Endothelial cell of umbilical vein (primary cell): ENCODE data around the gene TMEM30B. TPM values are rescaled to one million over a fixed set of nuclear protein-coding genes. Genes with fewer than 3 reads are reported as not detected.

ENCODE experiments used
- BruUV-seq: library from RNA; stranded (reverse); fragments of 400-500 nt; replicated peaks from 2 replicates; lab custom pipeline; 2021; lab: Mats Ljungman, UMichigan
- CTCF ChIA-PET: fragments of 300-600, 350-600 bp; sonication (Branson Sonifier 250); formaldehyde crosslinking; loops from one replicate; lab custom pipeline; 2021; ENCODE audit warnings: antibody characterized with exemption, inconsistent platforms; lab: Charles Lee
- POLR2A ChIA-PET: fragments of 300-600, 350-600 bp; sonication (Branson Sonifier 250); formaldehyde crosslinking; loops from one replicate; lab custom pipeline; 2021; ENCODE audit warnings: antibody characterized with exemption, inconsistent platforms; lab: Charles Lee
- DNase-seq: peaks from one replicate; pipeline ENCODE4 v3.0.0-alpha.2; 2011; ENCODE audit warnings: low read depth, low spot score
- FAIRE-seq: peaks from 2 replicates; lab custom pipeline; 2011; peaks lifted over from hg19 to GRCh38; lab: Jason Lieb, UNC
- H2AFZ ChIP-seq: 2 replicates; pipeline ENCODE4 v1.6.0; 2012; ENCODE audit warnings: low read depth, low read length, control low read depth, inconsistent platforms
- H3K27ac ChIP-seq: 2 replicates; pipeline ENCODE4 v1.5.1; 2011; ENCODE audit warnings: low read depth, mild to moderate bottlenecking, control low read depth, low read length, moderate library complexity; ENCODE audit not compliant: insufficient read depth
- H3K27me3 ChIP-seq, 2 experiments: 2 replicates each; pipeline versions ENCODE4 v1.6.0 to v1.6.1; 2011; ENCODE audit warnings: low read length in 2 of 2, mixed read lengths in 1 of 2; ENCODE audit not compliant: control insufficient read depth in 2 of 2, insufficient read depth in 2 of 2
- H3K36me3 ChIP-seq, 2 experiments: 2 replicates in 1 of 2; 3 replicates in 1 of 2; pipeline ENCODE4 v1.5.1; 2011; ENCODE audit warnings: low read length in 2 of 2, mild to moderate bottlenecking in 1 of 2, moderate library complexity in 1 of 2; ENCODE audit not compliant: control insufficient read depth in 2 of 2, insufficient read depth in 2 of 2; ENCODE audit errors: extremely low read depth in 1 of 2
- H3K4me1 ChIP-seq: 3 replicates; pipeline ENCODE4 v1.5.1; 2011; ENCODE audit warnings: mild to moderate bottlenecking, low read length; ENCODE audit not compliant: control insufficient read depth, insufficient read depth; ENCODE audit errors: extremely low read depth
- H3K4me2 ChIP-seq: 2 replicates; pipeline ENCODE4 v1.6.1; 2011; ENCODE audit warnings: low read length, control low read depth, mixed read lengths; ENCODE audit not compliant: insufficient read depth
- H3K4me3 ChIP-seq, 3 experiments: fragments of 200-600 bp in 1 of 3; sonication (generic), shearing (Covaris generic) in 1 of 3; replicated peaks in 1 of 3; 2 replicates each; pipeline ENCODE4 v1.5.1; 2011 to 2016; ENCODE audit warnings: control low read depth in 3 of 3, low read length in 3 of 3, mild to moderate bottlenecking in 2 of 3, inconsistent platforms in 1 of 3, low read depth in 1 of 3, moderate library complexity in 1 of 3; ENCODE audit not compliant: insufficient read depth in 1 of 3
- H3K79me2 ChIP-seq: 2 replicates; pipeline ENCODE4 v1.6.0; 2012; ENCODE audit warnings: low read length, inconsistent platforms; ENCODE audit not compliant: control insufficient read depth, insufficient read depth
- H3K9ac ChIP-seq: replicated peaks from 2 replicates; pipeline ENCODE3; 2011; ENCODE audit warnings: low read length, control low read depth; ENCODE audit not compliant: insufficient read depth; ENCODE audit errors: extremely low read depth
- H3K9me1 ChIP-seq: replicated peaks from 3 replicates; pipeline ENCODE4 v1.6.0; 2011; ENCODE audit warnings: mild to moderate bottlenecking, low read length; ENCODE audit not compliant: control insufficient read depth, insufficient read depth; ENCODE audit errors: extremely low read depth
- H3K9me3 ChIP-seq: replicated peaks from 2 replicates; pipeline ENCODE4 v1.5.1; 2012; ENCODE audit warnings: low read length, inconsistent platforms; ENCODE audit not compliant: control insufficient read depth, insufficient read depth
- H4K20me1 ChIP-seq: replicated peaks from 2 replicates; pipeline ENCODE3; 2011; ENCODE audit warnings: mild to moderate bottlenecking, low read length; ENCODE audit not compliant: control insufficient read depth, insufficient read depth; ENCODE audit errors: extremely low read depth
- EZH2 ChIP-seq: IDR thresholded peaks from 2 replicates; pipeline ENCODE4 v1.6.1; 2012; ENCODE audit warnings: borderline replicate concordance, low read depth, mild to moderate bottlenecking, moderate library complexity, low read length, inconsistent platforms; ENCODE audit not compliant: severe bottlenecking
- FOS ChIP-seq: IDR thresholded peaks from 2 replicates; pipeline ENCODE4 v1.6.1; 2011; ENCODE audit warnings: mild to moderate bottlenecking, low read length, moderate library complexity, borderline replicate concordance; ENCODE audit not compliant: insufficient read depth
- GATA2 ChIP-seq: IDR thresholded peaks from 2 replicates; pipeline ENCODE4 v1.7.0; 2011; ENCODE audit warnings: low read depth, mild to moderate bottlenecking, moderate library complexity, mixed read lengths, low read length; ENCODE audit not compliant: insufficient read length, insufficient read depth
- JUN ChIP-seq: IDR thresholded peaks from 2 replicates; pipeline ENCODE4 v1.6.1; 2011; ENCODE audit warnings: borderline replicate concordance, low read depth; ENCODE audit not compliant: insufficient read length, insufficient read depth
- MYC ChIP-seq: IDR thresholded peaks from one replicate; pipeline ENCODE4 v1.6.1; 2011; ENCODE audit warnings: mild to moderate bottlenecking, low read depth, low read length
- POLR2A ChIP-seq: IDR thresholded peaks from 2 replicates; pipeline ENCODE4 v1.6.1; 2012; ENCODE audit warnings: low read depth, mild to moderate bottlenecking, control low read depth, low read length
- POLR2AphosphoS5 ChIP-seq: IDR thresholded peaks from 2 replicates; pipeline ENCODE4 v1.6.1; 2012; ENCODE audit warnings: low read depth, mild to moderate bottlenecking, control low read depth, low read length, moderate library complexity; ENCODE audit not compliant: insufficient read depth
- dilution Hi-C: fragments of 300-500 bp; cut with MboI; formaldehyde crosslinking; loops from one replicate; pipeline ENCODE4 v1.15.0; 2019; ENCODE audit warnings: low sequenced_read_pairs; ENCODE audit not compliant: extremely low pct_ligation_motif_present
- intact Hi-C: fragments of 100-400 bp; cut with micrococcal nuclease; formaldehyde crosslinking; loops from one replicate; pipeline ENCODE4 v1.10.0; 2022
- polyA plus RNA-seq, 4 experiments: library from polyadenylated mRNA; depleted of rRNA in 3 of 4; stranded (reverse) in 3 of 4; unstranded in 1 of 4; fragments of >200 nt; gene quantifications; 2 replicates each; pipeline versions ENCODE4 v1.2.1 to v1.2.3, GENCODE V29; 2011 to 2012; ENCODE audit warnings: missing spikeins in 1 of 4
- total RNA-seq: library from RNA; stranded (reverse); gene quantifications from 2 replicates; pipeline ENCODE4 v1.2.3, GENCODE V29; 2021
- TF ChIP-seq, protein P1 (sequence below), 2 donors: IDR thresholded peaks; 1 replicate in 1 of 2; 2 replicates in 1 of 2; pipeline ENCODE4 v1.5.1; 2011; ENCODE audit warnings: low read length in 2 of 2, mild to moderate bottlenecking in 2 of 2, moderate library complexity in 2 of 2, control low read depth in 1 of 2, inconsistent platforms in 1 of 2, low read depth in 1 of 2; ENCODE audit not compliant: insufficient read depth in 1 of 2; ENCODE audit errors: extremely low read depth in 1 of 2
- TF ChIP-seq, protein P2 (sequence below): IDR thresholded peaks from 2 replicates; pipeline ENCODE4 v1.6.1; 2011; ENCODE audit not compliant: insufficient read depth, insufficient read length

TMEM30B gene
- total and polyA plus RNA-seq, 2 donors (not counting 3 experiments of a cell fraction or from before 2014, with no cell fraction given) = 0.32 to 0.35 TPM

DNA sequence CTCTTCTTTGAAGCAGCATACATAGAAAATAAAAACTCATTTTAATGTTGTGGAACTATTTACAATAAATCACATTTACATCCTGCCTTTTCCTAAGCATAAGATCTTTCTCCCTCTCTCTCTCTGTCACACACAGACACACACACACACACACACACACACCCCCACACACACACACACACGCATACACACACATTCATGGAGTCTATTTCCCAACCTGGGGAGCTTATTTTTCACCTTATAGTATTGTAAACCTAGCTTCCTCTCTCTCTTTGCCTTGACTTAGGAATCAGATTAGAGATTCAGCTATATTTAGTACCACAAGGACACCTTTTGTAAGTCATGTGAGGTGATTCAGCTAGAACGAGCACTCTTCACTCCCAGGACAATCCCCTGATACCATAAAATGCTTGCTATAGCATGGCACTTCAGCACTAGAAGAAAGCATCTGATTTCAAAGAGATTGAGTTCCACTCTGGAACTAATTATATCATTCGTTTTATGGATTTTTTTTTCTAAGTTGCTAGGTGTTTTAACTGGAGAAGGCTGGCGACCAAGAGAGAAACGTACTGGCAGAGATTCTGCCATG, 23.6 kb downstream of the TMEM30B start:
- dilution Hi-C loops (loop anchor here (25.0 kb wide), 1 partner anchor 620 kb away; the partner anchor contains the start of gene SIX1), intact Hi-C loops (loop anchor here (10.0 kb wide), 3 partner anchors 333 to 993 kb away; no protein-coding TSS in a partner anchor)
- H3K79me2 ChIP-seq = no peaks in the 10 kb centered on the region
- H2AFZ ChIP-seq = no peak overlapping the region
- no peaks in the 10 kb centered on the region for H3K36me3 ChIP-seq
- peaks cover 0 to 2% of the 10 kb centered on the region in 2 experiments for H3K27me3 ChIP-seq
- H3K27ac ChIP-seq = no peak overlapping the region
- FAIRE-seq = no peak
- ChIA-PET POLR2A (no interaction called here), CTCF (interaction anchor here (0.9 to 1.7 kb wide), 6 partner anchors 17 to 908 kb away, joined by 3 to 7 read pairs (median 6); no protein-coding TSS in a partner anchor)
- no peaks in the 10 kb centered on the region for H4K20me1 ChIP-seq
- BruUV-seq = no TSS peak
- no peak overlapping the region for H3K4me3 ChIP-seq
- H3K9me1 ChIP-seq = no peaks in the 10 kb centered on the region
- peak overlapping the region; percentile 49 for H3K4me2 ChIP-seq
- DNase-seq = no peak
- H3K9me3 ChIP-seq = no peaks in the 10 kb centered on the region
- H3K4me1 ChIP-seq = peaks cover 33% of the 10 kb centered on the region
- H3K9ac ChIP-seq = no peak overlapping the region
- no peak for TF ChIP-seq POLR2AphosphoS5
- no peak for TF ChIP-seq EZH2
- no peak for TF ChIP-seq JUN
- no peak for TF ChIP-seq POLR2A
- TF ChIP-seq FOS = no peak
- no peak for TF ChIP-seq GATA2
- TF ChIP-seq MYC = no peak
- TF ChIP-seq, protein P1, sequence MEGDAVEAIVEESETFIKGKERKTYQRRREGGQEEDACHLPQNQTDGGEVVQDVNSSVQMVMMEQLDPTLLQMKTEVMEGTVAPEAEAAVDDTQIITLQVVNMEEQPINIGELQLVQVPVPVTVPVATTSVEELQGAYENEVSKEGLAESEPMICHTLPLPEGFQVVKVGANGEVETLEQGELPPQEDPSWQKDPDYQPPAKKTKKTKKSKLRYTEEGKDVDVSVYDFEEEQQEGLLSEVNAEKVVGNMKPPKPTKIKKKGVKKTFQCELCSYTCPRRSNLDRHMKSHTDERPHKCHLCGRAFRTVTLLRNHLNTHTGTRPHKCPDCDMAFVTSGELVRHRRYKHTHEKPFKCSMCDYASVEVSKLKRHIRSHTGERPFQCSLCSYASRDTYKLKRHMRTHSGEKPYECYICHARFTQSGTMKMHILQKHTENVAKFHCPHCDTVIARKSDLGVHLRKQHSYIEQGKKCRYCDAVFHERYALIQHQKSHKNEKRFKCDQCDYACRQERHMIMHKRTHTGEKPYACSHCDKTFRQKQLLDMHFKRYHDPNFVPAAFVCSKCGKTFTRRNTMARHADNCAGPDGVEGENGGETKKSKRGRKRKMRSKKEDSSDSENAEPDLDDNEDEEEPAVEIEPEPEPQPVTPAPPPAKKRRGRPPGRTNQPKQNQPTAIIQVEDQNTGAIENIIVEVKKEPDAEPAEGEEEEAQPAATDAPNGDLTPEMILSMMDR (IDR thresholded peaks at IDR 0.05; ENCODE audit: extremely low read depth in 1 of 2, insufficient read depth in 1 of 2, low read depth in 1 of 2, low read length in 2 of 2) = no peak
- TF ChIP-seq, protein P2, sequence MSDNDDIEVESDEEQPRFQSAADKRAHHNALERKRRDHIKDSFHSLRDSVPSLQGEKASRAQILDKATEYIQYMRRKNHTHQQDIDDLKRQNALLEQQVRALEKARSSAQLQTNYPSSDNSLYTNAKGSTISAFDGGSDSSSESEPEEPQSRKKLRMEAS = no peak
